Thoracic aorta (tissue), 2 donors: ENCODE measurements around the gene NMRK2. TPM values are rescaled to one million over a fixed set of nuclear protein-coding genes. Genes with fewer than 3 reads are reported as not detected.

Experiments
- ATAC-seq: fragments of 150-250 bp; one replicate; pipeline ENCODE4 v1.8.0; 2017; ENCODE audit warnings: low read depth; ENCODE audit not compliant: insufficient number of reproducible peaks, low FRiP score
- DNase-seq: peaks from one replicate; pipeline ENCODE4 v3.0.0-alpha.2; 2020; ENCODE audit warnings: low spot score
- H3K27ac ChIP-seq, 2 donors: fragments of 200-600 bp; sonication (generic); 1 replicate in 1 of 2; 2 replicates in 1 of 2; pipeline ENCODE4 v1.5.1; 2016; ENCODE audit warnings: mild to moderate bottlenecking in 2 of 2, moderate library complexity in 2 of 2
- H3K27me3 ChIP-seq: fragments of 200-600 bp; sonication (generic); replicated peaks from 2 replicates; pipeline ENCODE4 v1.6.0; 2016; ENCODE audit warnings: mild to moderate bottlenecking; ENCODE audit not compliant: insufficient read depth
- H3K36me3 ChIP-seq: fragments of 200-600 bp; sonication (generic); one replicate; pipeline ENCODE4 v1.5.1; 2016
- H3K4me1 ChIP-seq, 2 donors: fragments of 200-600 bp; sonication (generic); 1 replicate in 1 of 2; 2 replicates in 1 of 2; pipeline versions ENCODE4 v1.5.1 to v1.6.0; 2016; ENCODE audit warnings: low read depth in 2 of 2, mild to moderate bottlenecking in 1 of 2; ENCODE audit not compliant: control insufficient read depth in 1 of 2
- H3K4me3 ChIP-seq: fragments of 200-600 bp; sonication (generic); 2 replicates; pipeline ENCODE4 v1.5.1; 2016; ENCODE audit warnings: mild to moderate bottlenecking
- H3K9me3 ChIP-seq: fragments of 200-600 bp; sonication (generic); 2 replicates; pipeline ENCODE4 v1.5.1; 2016
- total RNA-seq, 2 donors: library from RNA; depleted of rRNA; stranded (reverse); fragments of >200 nt; gene quantifications; one replicate each; pipeline versions ENCODE4 v1.1.0 to v1.2.3, GENCODE V29; 2016
- TF ChIP-seq, protein P1 (sequence below): fragments of 200-600 bp; sonication (generic); IDR thresholded peaks from one replicate; pipeline ENCODE4 v1.5.1; 2019; ENCODE audit warnings: antibody characterized with exemption

The NMRK2 gene
- total RNA-seq, 2 donors from 2014 or later: 1.8 TPM; not detected in 1

DNA sequence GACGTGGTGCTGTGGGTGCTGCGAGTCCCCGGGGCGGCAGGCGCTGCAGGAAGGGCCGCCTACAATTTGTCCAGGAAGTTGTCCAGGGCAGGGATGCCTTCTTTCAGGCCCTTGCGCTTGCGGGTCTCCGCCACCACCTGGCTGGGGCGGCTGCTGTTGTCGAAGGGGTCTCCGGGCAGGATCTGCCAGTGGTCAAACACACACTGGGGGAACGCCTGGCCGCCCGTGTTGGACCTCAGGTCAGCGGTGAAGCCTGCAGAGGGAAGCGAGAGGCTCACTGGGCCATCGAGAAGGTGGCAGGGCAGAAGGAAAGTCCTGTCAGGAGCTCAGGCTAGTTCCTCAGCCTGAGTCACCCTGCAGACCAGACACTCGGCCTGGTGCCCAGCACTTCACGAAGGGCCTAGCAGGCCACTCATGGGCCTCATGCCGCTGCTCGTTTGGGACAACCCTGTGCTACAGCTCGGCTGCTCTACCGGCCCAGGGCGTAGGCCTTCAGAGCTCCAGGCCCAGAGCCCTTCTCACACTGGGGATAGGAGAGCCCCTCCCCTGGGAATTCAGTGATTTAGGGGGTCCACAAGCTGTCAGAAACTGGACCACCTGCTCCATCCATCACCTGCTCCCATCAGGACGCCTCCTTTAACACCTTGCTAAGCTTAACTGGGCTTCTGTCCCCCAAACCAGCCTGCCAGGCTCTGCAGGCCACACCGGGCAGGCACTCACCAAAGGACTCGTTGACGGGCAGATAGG, 43.8 kb downstream of the NMRK2 start:
- peaks cover 64% of the 10 kb centered on the region for H3K36me3 ChIP-seq

GRCh38 chr19:3977242-3978143, 44.6 kb downstream of the NMRK2 start:
- Histone ChIP-seq H3K27me3 (no peaks in the 10 kb centered on the region), H3K36me3 (peaks cover 72% of the 10 kb centered on the region), H3K4me1 (peaks cover 0 to 1% of the 10 kb centered on the region in 2 donors), H3K9me3 (no peaks in the 10 kb centered on the region), H3K27ac (peak overlapping the region in 1 of 2 donors; percentile 50), H3K4me3 (no peak overlapping the region)
- TF ChIP-seq, protein P1, sequence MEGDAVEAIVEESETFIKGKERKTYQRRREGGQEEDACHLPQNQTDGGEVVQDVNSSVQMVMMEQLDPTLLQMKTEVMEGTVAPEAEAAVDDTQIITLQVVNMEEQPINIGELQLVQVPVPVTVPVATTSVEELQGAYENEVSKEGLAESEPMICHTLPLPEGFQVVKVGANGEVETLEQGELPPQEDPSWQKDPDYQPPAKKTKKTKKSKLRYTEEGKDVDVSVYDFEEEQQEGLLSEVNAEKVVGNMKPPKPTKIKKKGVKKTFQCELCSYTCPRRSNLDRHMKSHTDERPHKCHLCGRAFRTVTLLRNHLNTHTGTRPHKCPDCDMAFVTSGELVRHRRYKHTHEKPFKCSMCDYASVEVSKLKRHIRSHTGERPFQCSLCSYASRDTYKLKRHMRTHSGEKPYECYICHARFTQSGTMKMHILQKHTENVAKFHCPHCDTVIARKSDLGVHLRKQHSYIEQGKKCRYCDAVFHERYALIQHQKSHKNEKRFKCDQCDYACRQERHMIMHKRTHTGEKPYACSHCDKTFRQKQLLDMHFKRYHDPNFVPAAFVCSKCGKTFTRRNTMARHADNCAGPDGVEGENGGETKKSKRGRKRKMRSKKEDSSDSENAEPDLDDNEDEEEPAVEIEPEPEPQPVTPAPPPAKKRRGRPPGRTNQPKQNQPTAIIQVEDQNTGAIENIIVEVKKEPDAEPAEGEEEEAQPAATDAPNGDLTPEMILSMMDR: peak; percentile 16
- ATAC-seq: no peak
- no peak for DNase-seq

More for the DNA sequence above, 43.8 kb downstream of the NMRK2 start:
- H3K9me3 ChIP-seq: no peaks in the 10 kb centered on the region
- H3K4me3 ChIP-seq: no peak overlapping the region
- ATAC-seq (no peak), DNase-seq (no peak)
- no peaks in the 10 kb centered on the region for H3K4me1 ChIP-seq
- no peaks in the 10 kb centered on the region for H3K27me3 ChIP-seq
- H3K27ac ChIP-seq: peak overlapping the region in 1 of 2 donors; percentile 50
- TF ChIP-seq, protein P1: no peak

DNA sequence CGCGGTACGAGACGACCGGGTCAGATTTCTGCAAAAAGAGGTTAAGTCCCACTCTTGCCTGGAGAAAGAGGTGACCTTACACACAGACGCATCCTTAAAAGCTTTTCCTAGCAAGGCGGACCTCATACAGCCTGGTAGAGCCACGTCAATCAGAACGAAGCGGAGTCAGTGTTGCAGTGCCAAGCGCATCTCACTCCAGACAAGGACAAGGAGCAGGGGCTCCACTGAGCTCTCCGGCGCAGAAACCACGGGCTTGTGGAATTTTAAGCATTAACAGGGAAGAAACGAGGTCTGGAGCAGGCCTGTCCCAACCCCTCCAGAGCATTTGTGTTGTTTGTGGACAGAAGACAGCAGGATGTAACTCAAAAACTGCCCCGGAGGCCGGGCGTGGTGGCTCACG, 45.3 kb downstream of the NMRK2 start:
- H3K36me3 ChIP-seq: peaks cover 76% of the 10 kb centered on the region
- no peak overlapping the region for H3K27ac ChIP-seq
- peaks cover 0 to 8% of the 10 kb centered on the region in 2 donors for H3K4me1 ChIP-seq
- TF ChIP-seq, protein P1: no peak
- no peak for DNase-seq
- ATAC-seq: no peak
- H3K27me3 ChIP-seq: no peaks in the 10 kb centered on the region
- no peaks in the 10 kb centered on the region for H3K9me3 ChIP-seq
- H3K4me3 ChIP-seq: no peak overlapping the region

DNA sequence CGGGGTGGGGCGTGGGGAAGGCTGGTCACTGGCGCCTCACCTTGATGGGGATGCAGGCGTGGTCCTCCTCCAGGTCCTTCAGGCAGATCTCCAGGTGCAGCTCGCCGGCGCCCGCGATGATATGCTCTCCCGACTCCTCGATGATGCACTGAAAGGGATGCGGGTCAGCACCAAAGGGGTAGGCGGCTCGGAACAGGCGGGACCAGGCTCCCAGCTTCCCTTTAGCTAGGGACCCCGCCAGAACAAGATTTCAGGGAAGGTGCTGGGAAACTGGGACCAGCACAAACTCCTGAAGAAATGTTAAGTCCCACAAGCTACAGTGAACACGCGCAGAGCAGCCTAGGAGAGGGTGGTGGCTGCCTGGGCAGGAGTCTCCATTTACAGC, 46.4 kb downstream of the NMRK2 start:
- H3K27me3 ChIP-seq: no peaks in the 10 kb centered on the region
- DNase-seq (no peak), ATAC-seq (no peak)
- peaks cover 10 to 19% of the 10 kb centered on the region in 2 donors for H3K4me1 ChIP-seq
- H3K9me3 ChIP-seq: no peaks in the 10 kb centered on the region
- H3K27ac ChIP-seq: no peak overlapping the region
- H3K36me3 ChIP-seq: peaks cover 86% of the 10 kb centered on the region
- H3K4me3 ChIP-seq: no peak overlapping the region
- TF ChIP-seq, protein P1: no peak
